Measurements from ENCODE around the gene MOSPD2.

DNA sequence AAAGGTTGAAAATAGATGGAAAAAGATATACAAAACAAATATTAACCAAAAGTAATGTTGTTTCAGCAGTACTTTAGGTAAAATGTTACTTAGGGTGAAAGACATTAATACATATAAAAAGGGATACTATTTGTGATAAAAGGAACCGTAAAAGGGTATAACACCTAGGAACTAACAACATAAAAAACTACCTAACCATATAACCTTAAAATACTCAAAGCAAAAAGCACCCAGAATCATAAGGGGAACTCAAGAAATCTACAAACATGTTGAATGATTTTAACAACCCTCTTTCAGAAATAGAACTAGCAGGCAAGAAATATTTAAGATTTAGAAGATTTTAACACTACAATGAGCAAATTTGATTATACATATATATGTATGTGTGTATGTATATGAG lies 11.5 kb downstream of the MOSPD2 start:
- TF ChIP-seq, protein P1, sequence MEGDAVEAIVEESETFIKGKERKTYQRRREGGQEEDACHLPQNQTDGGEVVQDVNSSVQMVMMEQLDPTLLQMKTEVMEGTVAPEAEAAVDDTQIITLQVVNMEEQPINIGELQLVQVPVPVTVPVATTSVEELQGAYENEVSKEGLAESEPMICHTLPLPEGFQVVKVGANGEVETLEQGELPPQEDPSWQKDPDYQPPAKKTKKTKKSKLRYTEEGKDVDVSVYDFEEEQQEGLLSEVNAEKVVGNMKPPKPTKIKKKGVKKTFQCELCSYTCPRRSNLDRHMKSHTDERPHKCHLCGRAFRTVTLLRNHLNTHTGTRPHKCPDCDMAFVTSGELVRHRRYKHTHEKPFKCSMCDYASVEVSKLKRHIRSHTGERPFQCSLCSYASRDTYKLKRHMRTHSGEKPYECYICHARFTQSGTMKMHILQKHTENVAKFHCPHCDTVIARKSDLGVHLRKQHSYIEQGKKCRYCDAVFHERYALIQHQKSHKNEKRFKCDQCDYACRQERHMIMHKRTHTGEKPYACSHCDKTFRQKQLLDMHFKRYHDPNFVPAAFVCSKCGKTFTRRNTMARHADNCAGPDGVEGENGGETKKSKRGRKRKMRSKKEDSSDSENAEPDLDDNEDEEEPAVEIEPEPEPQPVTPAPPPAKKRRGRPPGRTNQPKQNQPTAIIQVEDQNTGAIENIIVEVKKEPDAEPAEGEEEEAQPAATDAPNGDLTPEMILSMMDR (IDR thresholded peaks at IDR 0.05; ENCODE audit: poor library complexity) = no peak
- no peak for TF ChIP-seq EZH2phosphoT487 (IDR thresholded peaks at IDR 0.05; ENCODE audit: low read depth, severe bottlenecking, unreplicated experiment)
